GM19468 (cell line): ENCODE results near the gene MED27.

Experiments used
- ATAC-seq: cut with Tn5 transposase; IDR thresholded peaks from one replicate; pipeline ENCODE4 v1.9.1; 2021; ENCODE audit warnings: mild to moderate bottlenecking, moderate library complexity, moderate number of reproducible peaks; ENCODE audit not compliant: unreplicated experiment; ENCODE audit errors: extremely low read depth

Gene MED27

GRCh38 chr9:131976157-131977108, 103.2 kb downstream of the MED27 start:
- ATAC-seq, result no peak

DNA sequence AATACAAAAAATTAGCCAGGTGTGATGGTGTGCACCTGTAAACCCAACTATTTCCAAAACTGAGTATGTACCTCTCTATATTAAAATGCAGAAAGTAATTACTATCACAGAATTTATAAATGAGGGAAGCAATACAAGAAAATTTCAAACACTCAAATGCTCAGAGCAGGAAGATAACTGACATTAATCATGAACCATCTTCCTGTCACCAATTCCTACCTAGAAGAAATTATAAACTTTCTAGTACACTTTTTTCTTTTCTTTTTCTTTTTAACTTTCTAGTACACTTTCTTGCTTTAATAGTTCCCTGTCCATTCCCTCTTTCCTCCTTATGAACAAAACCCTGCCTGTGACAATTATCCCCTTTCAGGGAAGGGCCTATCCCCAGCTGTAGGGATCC, 106.8 kb downstream of the MED27 start:
- no peak for ATAC-seq

- no peak for ATAC-seq
These were observed 108.1 kb downstream of the MED27 start for GRCh38 chr9:131971482-131972074.

DNA sequence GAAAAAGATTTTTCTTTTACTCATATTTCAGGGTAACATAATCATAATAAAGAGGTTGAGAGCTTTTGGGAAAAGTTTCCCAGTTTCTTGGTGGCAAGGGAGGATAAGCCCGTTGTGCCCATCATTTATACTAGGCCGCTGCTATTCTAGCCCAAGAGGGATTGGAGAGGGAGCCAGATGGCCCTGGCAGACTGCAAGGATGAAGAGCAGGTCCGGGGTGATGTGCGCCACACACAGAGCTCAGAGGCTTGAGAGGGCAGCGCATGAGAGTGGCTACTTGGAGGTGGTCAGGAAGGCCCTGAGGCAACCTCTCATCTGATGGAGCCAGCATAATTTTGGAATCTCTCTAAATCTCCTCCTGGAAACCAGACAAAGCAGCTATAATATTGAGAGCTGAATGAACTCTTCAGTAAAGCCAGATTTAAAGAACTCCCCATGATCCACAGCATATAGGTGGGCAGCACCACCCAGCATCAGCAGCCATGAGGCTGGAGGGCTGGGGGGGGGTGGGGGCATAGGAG, 110.1 kb downstream of the MED27 start:
- no peak for ATAC-seq

GRCh38 chr9:131968632-131969031, 111.0 kb downstream of the MED27 start:
- ATAC-seq, result no peak

DNA sequence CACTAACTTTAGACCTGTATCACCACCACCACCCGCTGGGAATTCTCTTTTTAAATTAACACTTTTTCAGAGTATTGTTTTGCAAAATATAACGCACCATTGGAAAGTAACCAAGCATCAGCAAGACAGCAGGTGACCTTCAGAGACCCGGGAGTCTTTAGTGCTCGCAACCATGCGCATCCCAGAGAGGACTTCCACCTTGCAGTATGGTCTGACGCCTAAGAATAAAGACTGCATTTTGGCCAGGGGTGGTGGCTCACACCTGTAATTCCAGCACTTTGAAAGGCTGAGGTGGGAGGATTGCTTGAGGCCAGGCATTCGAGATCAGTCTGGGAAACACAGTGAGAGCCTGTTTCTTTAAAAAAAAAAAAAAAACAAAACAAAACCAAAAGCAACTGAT, 113.8 kb downstream of the MED27 start:
- no peak for ATAC-seq

DNA sequence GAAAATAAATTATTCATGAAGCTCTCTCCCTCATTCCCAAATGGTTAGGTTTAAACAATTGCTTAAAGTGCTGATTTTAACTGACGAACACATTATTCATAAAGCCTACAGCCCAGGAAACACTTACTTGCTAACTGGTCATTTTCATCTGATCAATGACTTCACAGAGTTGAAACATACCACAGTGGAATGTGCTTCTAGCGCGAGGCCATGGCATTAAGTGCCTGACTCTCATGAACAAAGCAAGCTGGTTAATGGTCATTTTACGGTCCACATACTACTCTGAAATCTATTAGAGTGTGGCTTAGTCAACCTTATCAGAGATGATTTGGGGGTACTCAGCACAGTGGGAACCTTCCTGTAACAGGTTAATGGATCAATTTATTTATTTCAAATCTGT, 114.6 kb downstream of the MED27 start:
- no peak for ATAC-seq

DNA sequence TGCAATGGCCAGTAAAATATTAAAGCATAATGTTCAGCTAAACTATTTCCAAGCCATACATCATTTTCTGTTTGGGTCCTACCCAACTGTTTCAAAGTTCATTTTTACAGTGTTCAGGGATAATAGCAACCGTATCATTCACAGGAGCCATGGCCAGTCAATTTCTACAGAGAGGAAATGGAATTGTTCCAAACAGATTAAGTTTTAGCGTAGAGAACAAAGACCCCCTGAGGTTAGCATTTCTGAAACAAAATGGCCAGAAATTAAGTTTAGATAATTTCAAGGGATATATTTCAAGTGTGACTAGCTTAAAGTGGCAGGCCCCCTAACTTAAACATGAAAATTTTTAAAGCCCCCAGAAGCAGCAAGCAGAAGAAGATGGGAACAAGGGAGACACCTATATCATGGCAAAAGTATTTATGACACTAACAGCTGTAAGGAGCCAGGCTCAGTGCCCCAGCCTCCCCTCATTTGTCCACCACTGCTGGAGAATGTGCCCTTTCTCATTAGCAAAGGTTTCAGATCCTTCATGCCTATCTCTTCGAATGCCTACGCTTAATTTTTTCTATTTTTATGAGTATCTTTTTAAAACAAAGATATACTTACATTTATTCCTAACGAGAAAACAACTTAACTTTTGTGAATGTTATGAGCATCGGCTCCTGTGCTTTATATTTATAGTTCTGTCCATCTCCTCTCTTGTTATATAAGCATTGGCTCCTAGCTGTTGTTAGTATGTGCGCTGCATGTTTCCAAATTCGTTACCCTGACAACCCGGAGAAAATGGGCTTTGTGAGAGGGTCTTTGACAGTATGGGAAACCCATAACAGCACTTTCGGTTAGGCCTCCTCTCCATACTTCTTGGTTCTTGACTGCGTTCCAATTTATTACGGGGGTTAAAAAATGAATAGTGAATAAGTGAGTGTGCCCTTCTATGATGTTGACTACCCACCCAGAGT, 116.3 kb downstream of the MED27 start:
- no peak for ATAC-seq

- ATAC-seq, result no peak
These were observed 118.2 kb downstream of the MED27 start for GRCh38 chr9:131961496-131961880.

- no peak for ATAC-seq
These were observed 118.7 kb downstream of the MED27 start for GRCh38 chr9:131960851-131961495.

GRCh38 chr9:131960311-131960710, 119.4 kb downstream of the MED27 start:
- ATAC-seq, result no peak

DNA sequence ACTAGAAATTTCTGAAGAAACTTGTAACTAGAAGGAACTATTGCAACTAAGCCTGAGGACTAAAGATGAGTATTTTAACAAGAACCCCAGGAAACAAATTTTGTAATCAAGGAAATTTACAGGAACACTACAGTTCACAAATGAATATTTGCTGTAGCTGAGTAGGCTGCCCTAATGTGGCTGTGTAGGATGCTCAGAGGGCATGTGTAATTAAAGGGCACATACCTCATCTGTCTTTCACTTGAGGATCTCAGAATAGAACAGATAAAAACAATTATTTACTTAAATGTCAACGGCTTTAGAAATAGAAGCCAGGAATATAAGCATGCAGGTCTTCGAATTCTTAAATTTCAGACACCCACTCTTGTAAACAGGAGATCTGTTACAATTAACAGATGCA, 119.8 kb downstream of the MED27 start:
- ATAC-seq, result no peak

- no peak for ATAC-seq
These were observed 120.6 kb downstream of the MED27 start for GRCh38 chr9:131959056-131959455.

DNA sequence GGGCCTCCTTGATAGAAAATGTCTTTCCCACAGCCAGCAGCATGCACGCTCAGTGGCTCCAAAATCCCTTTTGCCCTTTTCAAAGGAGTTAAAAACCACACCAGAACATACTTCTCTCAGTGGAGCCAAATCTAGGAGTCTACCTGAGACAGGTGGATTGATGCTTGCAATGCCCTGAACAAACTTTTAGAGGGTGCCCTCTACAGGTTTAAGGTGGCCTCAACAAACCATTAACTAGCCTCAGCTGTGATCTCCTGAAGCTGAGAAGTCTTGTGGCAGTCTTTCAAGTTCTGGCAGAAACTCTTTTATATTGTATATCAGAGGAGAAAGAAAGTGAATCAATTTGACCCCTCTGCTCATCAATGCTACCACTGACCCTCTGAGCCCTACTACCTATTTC, 125.4 kb downstream of the MED27 start:
- no peak for ATAC-seq

GRCh38 chr9:131951905-131952304, 127.8 kb downstream of the MED27 start:
- no peak for ATAC-seq

DNA sequence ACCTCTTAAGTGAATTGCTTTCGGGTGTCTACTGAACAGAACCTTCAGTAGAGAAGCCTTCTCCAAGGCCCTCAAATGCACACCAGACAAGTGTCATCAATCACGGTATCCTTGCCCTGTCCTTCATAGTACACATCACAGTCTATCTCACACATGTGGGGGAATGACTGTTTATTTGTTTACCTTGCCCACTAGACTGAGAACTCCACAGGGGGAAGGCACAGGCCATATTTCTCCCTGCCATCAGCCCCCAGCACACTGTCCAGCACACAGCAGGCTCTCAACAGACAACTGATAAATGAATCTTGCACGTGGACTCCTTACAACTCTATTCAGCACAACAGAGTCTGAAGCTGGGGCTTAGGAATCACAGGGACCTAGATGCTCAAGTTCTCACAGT, 128.5 kb downstream of the MED27 start:
- no peak for ATAC-seq

DNA sequence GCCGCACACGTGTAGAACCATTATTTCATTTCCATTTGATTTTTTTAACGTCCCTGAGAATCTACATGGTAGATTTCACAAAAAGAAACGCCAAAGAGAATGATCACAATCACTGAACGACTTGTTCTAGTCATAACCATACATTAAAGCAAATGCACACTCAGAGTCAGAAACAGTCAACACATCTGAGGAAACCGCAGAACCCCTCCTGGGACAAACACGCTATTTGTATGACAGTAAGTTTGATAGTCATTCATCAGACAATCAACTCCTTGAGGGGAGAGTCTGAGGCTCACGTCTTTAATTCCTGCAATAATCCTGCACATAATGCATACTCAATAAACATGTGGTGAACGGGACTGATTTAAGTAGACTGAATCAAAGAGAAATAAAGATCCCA, 129.2 kb downstream of the MED27 start:
- ATAC-seq, result no peak

DNA sequence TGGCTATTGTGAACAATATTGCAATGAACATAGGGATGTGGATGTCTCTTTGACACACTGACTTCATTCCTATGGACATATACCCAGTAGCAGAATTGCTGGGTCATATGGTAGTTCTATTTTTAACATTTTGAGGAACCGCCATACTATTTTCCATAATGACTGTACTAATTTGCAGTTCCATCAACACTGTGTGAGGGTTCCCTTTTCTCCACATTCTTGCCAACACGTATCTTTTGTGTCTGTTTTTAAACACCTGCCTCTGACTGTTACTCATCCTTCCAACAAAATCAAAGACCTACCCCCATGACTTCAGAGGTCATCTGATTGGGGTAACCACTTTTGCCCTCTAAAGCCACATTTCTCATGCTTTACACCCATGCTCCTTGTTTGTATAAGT, 133.5 kb downstream of the MED27 start:
- no peak for ATAC-seq

DNA sequence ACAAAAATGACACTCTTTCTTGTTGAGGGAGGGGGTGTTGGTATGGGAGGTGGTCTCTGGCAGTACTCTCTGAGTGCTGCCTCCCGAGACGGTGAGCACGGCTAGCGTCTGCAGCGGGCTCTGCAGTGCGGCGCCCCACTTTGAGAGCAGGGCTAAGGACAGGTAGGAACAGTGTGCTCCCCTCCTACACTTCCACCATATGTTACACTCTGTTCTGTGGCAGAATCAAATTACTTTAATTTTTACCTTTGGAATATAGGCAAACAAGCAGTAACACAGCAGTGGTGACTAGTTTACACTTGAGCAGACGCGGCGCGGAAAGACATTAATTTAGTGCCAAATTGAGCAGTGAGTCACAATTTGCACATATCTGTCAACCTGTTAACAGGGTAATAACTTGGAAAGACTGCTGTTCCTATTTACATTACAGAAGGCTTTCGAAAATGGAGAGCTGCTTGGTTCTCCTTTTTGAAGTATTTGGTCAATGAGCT, 136.3 kb downstream of the MED27 start:
- no peak for ATAC-seq
